Osteocyte (in vitro differentiated cells): ENCODE measurements around the gene FMNL2. TPM values are rescaled to one million over a fixed set of nuclear protein-coding genes. Genes with fewer than 3 reads are reported as not detected.
"Not testable (repeated sequence)": the region's sequence is repeated elsewhere in the genome, so short reads cannot be mapped to it uniquely, and the experiment has no call there.

Experiments used
- DNase-seq: peaks from one replicate; pipeline ENCODE4 v3.0.0; 2021; ENCODE audit warnings: mixed read lengths; ENCODE audit not compliant: unreplicated experiment; ENCODE audit errors: extremely low spot score
- H3K27ac Mint-ChIP-seq: one replicate; pipeline ENCODE4 v1.8.0; 2021; ENCODE audit warnings: mild to moderate bottlenecking, mixed read lengths; ENCODE audit not compliant: unreplicated experiment
- H3K27me3 Mint-ChIP-seq: one replicate; pipeline ENCODE4 v1.8.0; 2021; ENCODE audit warnings: mixed read lengths; ENCODE audit not compliant: unreplicated experiment
- H3K36me3 Mint-ChIP-seq: one replicate; pipeline ENCODE4 v1.8.0; 2021; ENCODE audit warnings: mixed read lengths; ENCODE audit not compliant: unreplicated experiment
- H3K4me1 Mint-ChIP-seq: one replicate; pipeline ENCODE4 v1.8.0; 2021; ENCODE audit warnings: mixed read lengths; ENCODE audit not compliant: unreplicated experiment
- H3K4me3 Mint-ChIP-seq: one replicate; pipeline ENCODE4 v1.8.0; 2021; ENCODE audit warnings: mild to moderate bottlenecking, moderate library complexity, mixed read lengths; ENCODE audit not compliant: unreplicated experiment
- H3K9me3 Mint-ChIP-seq: one replicate; pipeline ENCODE4 v1.8.0; 2021; ENCODE audit warnings: mixed read lengths; ENCODE audit not compliant: unreplicated experiment
- total RNA-seq: library from RNA; stranded (reverse); gene quantifications from 2 replicates; pipeline ENCODE4 v1.2.1, GENCODE V29; 2021
- TF ChIP-seq, protein P1 (sequence below): fragments of 200-600 bp; sonication (generic); IDR thresholded peaks from 2 replicates; pipeline ENCODE4 v1.5.0; 2021; ENCODE audit warnings: antibody characterized with exemption, mild to moderate bottlenecking, moderate library complexity

FMNL2 gene
- total RNA-seq, 1 donor from 2014 or later = 45.3 TPM

DNA sequence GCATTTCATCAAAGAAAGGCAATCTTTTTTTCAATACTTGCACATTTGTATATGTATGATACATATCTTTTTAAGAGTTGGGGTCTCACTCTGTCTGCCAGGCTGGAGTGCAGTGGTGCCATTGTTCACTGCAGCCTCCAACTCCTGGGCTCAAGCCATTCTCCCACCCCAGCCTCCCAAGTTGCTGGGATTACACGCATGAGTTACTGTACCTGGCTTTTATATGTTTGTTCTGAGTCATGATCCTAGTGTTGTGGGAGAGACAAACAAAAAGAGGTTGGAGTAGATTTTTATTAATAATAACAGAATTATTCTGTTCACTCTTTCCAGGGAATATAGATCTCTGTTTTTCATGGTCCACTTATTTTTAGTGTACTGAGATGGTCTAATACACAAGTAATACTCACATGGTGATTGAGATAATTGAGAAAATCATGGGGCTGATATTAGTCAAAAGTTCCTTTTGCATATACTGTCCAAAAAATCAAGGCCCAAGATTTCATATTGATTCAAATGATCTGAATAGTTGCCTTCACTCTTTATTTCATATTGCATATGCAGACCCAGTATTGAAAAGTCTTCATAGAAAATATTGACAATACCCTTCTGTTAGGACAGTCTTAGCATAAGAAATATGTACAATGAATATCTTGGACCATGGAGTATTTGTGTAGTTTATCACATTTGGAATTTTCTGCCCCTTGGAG is 138.3 kb downstream of the FMNL2 start:
- H3K27ac Mint-ChIP-seq = no peak overlapping the region
- H3K4me3 Mint-ChIP-seq = no peak overlapping the region
- H3K36me3 Mint-ChIP-seq = no peaks in the 10 kb centered on the region
- H3K4me1 Mint-ChIP-seq = peaks cover 14% of the 10 kb centered on the region
- no peaks in the 10 kb centered on the region for H3K27me3 Mint-ChIP-seq
- no peaks in the 10 kb centered on the region for H3K9me3 Mint-ChIP-seq
- no peak for DNase-seq
- TF ChIP-seq, protein P1, sequence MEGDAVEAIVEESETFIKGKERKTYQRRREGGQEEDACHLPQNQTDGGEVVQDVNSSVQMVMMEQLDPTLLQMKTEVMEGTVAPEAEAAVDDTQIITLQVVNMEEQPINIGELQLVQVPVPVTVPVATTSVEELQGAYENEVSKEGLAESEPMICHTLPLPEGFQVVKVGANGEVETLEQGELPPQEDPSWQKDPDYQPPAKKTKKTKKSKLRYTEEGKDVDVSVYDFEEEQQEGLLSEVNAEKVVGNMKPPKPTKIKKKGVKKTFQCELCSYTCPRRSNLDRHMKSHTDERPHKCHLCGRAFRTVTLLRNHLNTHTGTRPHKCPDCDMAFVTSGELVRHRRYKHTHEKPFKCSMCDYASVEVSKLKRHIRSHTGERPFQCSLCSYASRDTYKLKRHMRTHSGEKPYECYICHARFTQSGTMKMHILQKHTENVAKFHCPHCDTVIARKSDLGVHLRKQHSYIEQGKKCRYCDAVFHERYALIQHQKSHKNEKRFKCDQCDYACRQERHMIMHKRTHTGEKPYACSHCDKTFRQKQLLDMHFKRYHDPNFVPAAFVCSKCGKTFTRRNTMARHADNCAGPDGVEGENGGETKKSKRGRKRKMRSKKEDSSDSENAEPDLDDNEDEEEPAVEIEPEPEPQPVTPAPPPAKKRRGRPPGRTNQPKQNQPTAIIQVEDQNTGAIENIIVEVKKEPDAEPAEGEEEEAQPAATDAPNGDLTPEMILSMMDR = no peak

DNA sequence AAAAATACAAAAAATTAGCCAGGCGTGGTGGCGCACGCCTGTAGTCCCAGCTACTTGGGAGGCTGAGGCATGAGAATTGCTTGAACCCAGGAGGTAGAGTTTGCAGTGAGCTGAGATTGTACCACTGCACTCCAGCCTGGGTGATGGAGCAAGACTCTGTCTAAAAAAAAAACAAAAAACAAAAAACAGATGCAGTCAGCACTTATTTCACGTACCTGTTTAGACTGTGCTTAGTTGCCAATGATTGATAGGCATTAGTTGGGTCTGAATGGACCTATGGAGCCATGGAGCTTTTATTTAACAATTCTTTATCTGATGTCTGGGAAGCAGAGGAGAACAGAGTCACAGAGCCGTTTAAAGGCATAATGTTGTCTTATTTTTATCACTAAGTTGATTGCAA is 139.5 kb downstream of the FMNL2 start:
- not testable (repeated sequence) for H3K9me3 Mint-ChIP-seq, DNase-seq, H3K27me3 Mint-ChIP-seq, H3K4me1 Mint-ChIP-seq, H3K36me3 Mint-ChIP-seq, H3K4me3 Mint-ChIP-seq, H3K27ac Mint-ChIP-seq

DNA sequence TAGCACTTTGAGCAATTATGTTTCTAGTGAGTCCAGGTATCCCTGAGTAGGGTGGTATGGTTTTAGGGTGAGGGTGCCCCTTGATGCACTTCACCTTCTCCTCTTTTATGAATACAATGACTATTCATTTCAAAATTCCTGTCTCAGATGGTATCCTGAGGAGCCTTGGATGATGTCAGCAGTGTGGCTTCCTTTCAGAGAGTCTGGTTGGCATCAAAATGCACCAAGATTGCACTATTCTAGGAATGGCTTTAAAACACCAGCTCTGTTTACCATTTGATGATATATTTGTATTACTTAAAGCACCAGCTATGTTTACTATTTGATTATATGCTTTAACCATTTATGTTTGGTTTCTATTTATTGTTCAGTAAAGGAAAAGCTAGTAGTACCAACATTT is 141.0 kb downstream of the FMNL2 start:
- Mint-ChIP-seq H3K4me3 (no peak overlapping the region), H3K36me3 (no peaks in the 10 kb centered on the region), H3K9me3 (no peaks in the 10 kb centered on the region), H3K27me3 (no peaks in the 10 kb centered on the region), H3K4me1 (no peaks in the 10 kb centered on the region), H3K27ac (no peak overlapping the region)
- TF ChIP-seq, protein P1 = no peak
- no peak for DNase-seq

DNA sequence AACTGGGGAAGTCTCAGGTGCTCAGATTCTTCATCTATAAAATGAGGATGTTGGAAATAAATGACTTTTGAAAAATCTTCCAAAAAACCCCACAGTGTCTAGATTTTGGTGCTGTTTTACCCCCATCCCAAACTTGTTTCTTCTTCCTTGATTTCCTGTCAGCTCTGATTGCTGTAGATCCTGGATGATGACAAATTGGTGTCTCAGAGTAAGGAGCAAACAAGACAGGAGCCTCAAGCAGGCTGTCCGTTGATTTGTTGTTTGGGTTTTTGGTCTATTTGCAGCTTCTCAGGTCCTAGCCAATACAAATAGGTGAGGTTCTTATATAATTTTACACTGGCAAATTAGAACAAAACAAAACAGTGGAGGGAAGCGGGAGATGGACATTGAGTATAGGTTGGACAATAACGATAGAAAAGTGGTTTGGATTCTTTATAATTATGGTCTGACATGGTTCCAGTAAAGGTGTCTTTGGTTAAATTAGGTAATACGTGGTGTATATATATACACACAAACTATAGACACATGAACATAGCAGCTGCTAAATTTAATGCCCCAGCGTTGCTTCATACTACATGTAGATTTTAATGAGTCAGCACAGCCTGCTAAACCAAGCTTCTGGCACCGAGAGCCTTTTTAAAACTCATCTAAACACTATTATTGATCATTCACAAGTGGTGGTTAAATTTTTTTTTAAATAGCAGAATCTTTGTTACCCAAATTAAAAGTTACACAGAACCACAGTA is 142.5 kb downstream of the FMNL2 start:
- DNase-seq = no peak
- TF ChIP-seq, protein P1 = no peak
- no peaks in the 10 kb centered on the region for H3K9me3 Mint-ChIP-seq
- no peak overlapping the region for H3K27ac Mint-ChIP-seq
- peaks cover 8% of the 10 kb centered on the region for H3K4me1 Mint-ChIP-seq
- H3K36me3 Mint-ChIP-seq = no peaks in the 10 kb centered on the region
- H3K4me3 Mint-ChIP-seq = no peak overlapping the region
- H3K27me3 Mint-ChIP-seq = no peaks in the 10 kb centered on the region

DNA sequence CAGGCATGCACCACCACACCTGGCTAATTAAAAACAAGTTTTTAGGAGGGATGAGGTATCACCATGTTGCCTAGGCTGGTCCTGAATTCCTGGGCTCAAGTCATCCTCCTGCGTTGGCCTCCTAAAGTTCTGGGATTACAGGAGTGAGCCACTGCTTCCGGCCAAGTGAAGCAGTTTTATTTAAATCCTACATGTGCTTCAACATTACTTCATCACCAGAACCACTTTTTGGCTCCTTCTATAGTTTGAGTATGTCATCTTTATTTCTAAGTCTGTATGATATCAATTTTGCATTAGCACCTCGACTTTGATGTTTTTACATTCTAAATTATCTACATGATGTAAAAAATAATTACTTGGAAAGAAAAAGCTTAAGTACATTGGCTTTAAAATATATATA is 144.3 kb downstream of the FMNL2 start:
- H3K4me3 Mint-ChIP-seq = no peak overlapping the region
- DNase-seq = no peak

More for the DNA sequence above, 144.3 kb downstream of the FMNL2 start:
- TF ChIP-seq, protein P1 = no peak
- no peaks in the 10 kb centered on the region for H3K27me3 Mint-ChIP-seq
- peaks cover 24% of the 10 kb centered on the region for H3K4me1 Mint-ChIP-seq
- no peaks in the 10 kb centered on the region for H3K9me3 Mint-ChIP-seq
- H3K36me3 Mint-ChIP-seq = no peaks in the 10 kb centered on the region
- no peak overlapping the region for H3K27ac Mint-ChIP-seq
